Activated naive CD8-positive, alpha-beta T cell treated with anti-CD3 and anti-CD28 coated beads, Interleukin-2, amount 10 ng/mL, durations not matched to agents 7 days and 5 days (primary cell): Measurements from ENCODE around the gene SIAH2. TPM values are rescaled to one million over a fixed set of nuclear protein-coding genes. Genes with fewer than 3 reads are reported as not detected.

ENCODE experiments used
- ATAC-seq: fragments of 150-1000 bp; cut with Tn5 transposase; one replicate; pipeline ENCODE4 v1.10.0; 2021; ENCODE audit warnings: low read depth, moderate library complexity
- POLR2A ChIA-PET: fragments of 350-600 bp; sonication (Branson Sonifier 250); formaldehyde crosslinking; loops from one replicate; lab custom pipeline; 2021; ENCODE audit warnings: antibody characterized with exemption; lab: Charles Lee
- DNase-seq: peaks from one replicate; pipeline ENCODE4 v3.0.0; 2021
- H3K27ac Mint-ChIP-seq: one replicate; pipeline ENCODE4 v1.8.0; 2022; ENCODE audit warnings: mild to moderate bottlenecking, mixed read lengths
- H3K27me3 Mint-ChIP-seq: one replicate; pipeline ENCODE4 v1.8.0; 2022; ENCODE audit warnings: mild to moderate bottlenecking, moderate library complexity, mixed read lengths
- H3K36me3 Mint-ChIP-seq: one replicate; pipeline ENCODE4 v1.8.0; 2021; ENCODE audit warnings: mild to moderate bottlenecking, mixed read lengths
- H3K4me1 Mint-ChIP-seq: one replicate; pipeline ENCODE4 v1.8.0; 2021; ENCODE audit warnings: mixed read lengths
- H3K4me3 Mint-ChIP-seq: one replicate; pipeline ENCODE4 v1.8.0; 2022; ENCODE audit warnings: mild to moderate bottlenecking, moderate library complexity, mixed read lengths
- H3K9me3 Mint-ChIP-seq: one replicate; pipeline ENCODE4 v1.8.0; 2021; ENCODE audit warnings: mixed read lengths
- total RNA-seq, 2 experiments: library from RNA; stranded (reverse); gene quantifications; one replicate each; pipeline ENCODE4 v1.2.3, GENCODE V29; 2021

Gene SIAH2
- total RNA-seq, 2 experiments from 2014 or later, result 28.3 TPM

GRCh38 chr3:150765949-150766720, 3.2 kb upstream of the SIAH2 start:
- Mint-ChIP-seq H3K36me3 (peaks cover 5% of the 10 kb centered on the region), H3K27ac (no peak overlapping the region), H3K4me3 (no peak overlapping the region), H3K27me3 (peaks cover 3% of the 10 kb centered on the region), H3K9me3 (no peaks in the 10 kb centered on the region), H3K4me1 (peaks cover 21% of the 10 kb centered on the region)
- DNase-seq, result no peak
- no peak for ATAC-seq
- POLR2A ChIA-PET, result interaction anchor here (0.7 to 6.8 kb wide), 2 partner anchors 222 to 1128 kb away, joined by 3 to 85 read pairs; partner anchors contain the start of genes EIF2A and SERP1

GRCh38 chr3:150764967-150765366, 2.0 kb upstream of the SIAH2 start:
- Mint-ChIP-seq H3K27me3 (no peaks in the 10 kb centered on the region), H3K4me1 (peaks cover 24% of the 10 kb centered on the region), H3K9me3 (no peaks in the 10 kb centered on the region), H3K4me3 (peak overlapping the region; percentile 99), H3K27ac (no peak overlapping the region), H3K36me3 (peaks cover 8% of the 10 kb centered on the region)
- DNase-seq (no peak), ATAC-seq (no peak)
- POLR2A ChIA-PET, result interaction anchor here (3.4 to 6.8 kb wide), 5 partner anchors 12 to 356 kb away, joined by 23 to 85 read pairs (median 51); partner anchors contain the start of genes EIF2A, ERICH6, SELENOT and SERP1

DNA sequence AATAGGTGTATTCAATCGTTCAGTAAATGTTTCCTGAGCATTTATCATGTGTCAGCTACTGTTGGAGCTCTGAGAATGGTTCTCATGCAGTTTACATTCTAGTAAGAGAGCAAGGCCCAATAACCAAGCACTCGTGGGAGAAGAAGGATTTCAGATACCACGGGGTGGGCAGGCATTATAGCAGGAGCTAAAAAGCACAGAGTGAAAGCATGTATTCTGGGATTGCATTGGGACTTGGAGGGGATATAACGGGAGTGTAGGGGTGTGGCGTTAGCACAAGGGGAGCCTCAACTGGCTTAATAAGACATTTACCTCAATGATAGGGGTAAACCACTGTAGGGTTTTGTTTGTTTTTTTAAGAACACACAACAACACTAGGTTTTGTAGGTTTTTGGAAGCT, 1.6 kb upstream of the SIAH2 start:
- H3K9me3 Mint-ChIP-seq, result no peaks in the 10 kb centered on the region
- peaks cover 8% of the 10 kb centered on the region for H3K36me3 Mint-ChIP-seq
- no peak for DNase-seq
- H3K27me3 Mint-ChIP-seq, result no peaks in the 10 kb centered on the region
- no peak overlapping the region for H3K27ac Mint-ChIP-seq
- peaks cover 28% of the 10 kb centered on the region for H3K4me1 Mint-ChIP-seq
- POLR2A ChIA-PET, result interaction anchor here (1.3 to 6.8 kb wide), 8 partner anchors 11 to 356 kb away, joined by 3 to 85 read pairs (median 34); partner anchors contain the start of genes EIF2A, ERICH6, SELENOT and SERP1
- peak overlapping the region; percentile 99 for H3K4me3 Mint-ChIP-seq
- no peak for ATAC-seq

DNA sequence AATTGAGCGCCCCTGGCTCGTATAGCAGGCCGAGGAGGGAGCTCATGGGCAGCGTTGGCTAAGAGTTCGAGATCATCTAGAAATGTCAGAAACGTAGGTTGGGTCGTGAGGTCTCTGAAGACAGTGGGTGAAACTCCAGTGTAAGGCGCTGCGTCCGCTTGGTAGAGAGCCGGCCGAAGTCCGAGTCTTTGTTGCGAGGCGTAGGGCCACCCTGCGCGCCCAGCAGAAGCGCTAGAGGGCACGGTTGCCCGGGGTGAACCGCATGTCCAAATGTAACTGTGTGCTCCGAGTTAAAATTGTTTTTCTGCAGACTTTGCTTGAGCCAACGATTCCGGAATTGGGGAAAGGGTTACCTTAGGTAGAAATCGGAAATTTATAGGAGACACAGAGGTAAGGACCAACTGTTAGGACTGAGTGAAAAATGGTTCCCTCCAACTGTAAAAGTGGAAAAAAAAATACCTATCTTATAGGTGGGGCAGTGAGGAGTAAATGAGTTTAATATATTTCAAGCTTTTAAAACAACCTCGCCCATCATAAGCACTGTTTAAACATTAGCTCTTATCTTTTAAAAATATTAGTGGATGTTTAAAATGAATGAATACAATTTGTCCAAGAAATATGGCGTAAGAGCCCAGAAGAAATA, 993 bp upstream of the SIAH2 start:
- Mint-ChIP-seq H3K9me3 (no peaks in the 10 kb centered on the region), H3K36me3 (peaks cover 8% of the 10 kb centered on the region), H3K4me1 (peaks cover 30% of the 10 kb centered on the region), H3K27ac (peak overlapping the region; percentile 99), H3K27me3 (no peaks in the 10 kb centered on the region), H3K4me3 (peak overlapping the region; percentile 99)
- POLR2A ChIA-PET, result interaction anchor here (0.6 to 6.8 kb wide), 29 partner anchors 10 to 517 kb away, joined by 3 to 85 read pairs (median 5); partner anchors contain the start of genes EIF2A, ERICH6, GPR171 and SELENOT
- peak; percentile 10 for ATAC-seq
- DNase-seq, result no peak

DNA sequence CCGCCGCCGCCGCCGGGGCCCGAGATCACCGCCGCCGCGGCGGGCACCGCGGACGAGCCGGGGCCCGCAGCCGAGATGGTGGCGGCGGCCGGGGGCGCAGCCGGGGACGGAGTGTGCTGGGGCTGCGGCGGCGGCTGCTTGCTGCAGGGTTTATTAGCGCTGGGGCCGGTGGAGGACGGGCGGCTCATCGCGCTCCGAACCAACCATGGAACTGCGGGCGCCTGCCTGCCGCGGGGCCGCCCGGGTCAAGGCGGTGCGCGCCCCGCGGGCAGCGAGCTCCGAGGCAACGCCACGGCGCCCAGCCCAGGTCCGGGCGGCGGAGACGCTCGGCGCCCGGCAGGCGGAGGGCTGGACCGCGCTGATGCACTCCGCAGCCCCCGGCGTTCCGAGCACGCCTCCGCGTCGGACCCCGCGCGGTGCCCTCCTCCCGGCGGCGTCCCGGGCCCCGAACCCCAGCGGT, 277 bp downstream of the SIAH2 start:
- no peak for DNase-seq
- Mint-ChIP-seq H3K27me3 (no peaks in the 10 kb centered on the region), H3K4me3 (peak overlapping the region; percentile 18), H3K9me3 (no peaks in the 10 kb centered on the region), H3K27ac (no peak overlapping the region), H3K4me1 (peaks cover 38% of the 10 kb centered on the region), H3K36me3 (peaks cover 15% of the 10 kb centered on the region)
- POLR2A ChIA-PET, result interaction anchor here (0.6 to 6.8 kb wide), 30 partner anchors 10 to 1481 kb away, joined by 3 to 85 read pairs (median 6); partner anchors contain the start of genes EIF2A, ERICH6, GPR171 and SELENOT
- ATAC-seq, result no peak

GRCh38 chr3:150761831-150762661, 923 bp downstream of the SIAH2 start:
- peaks cover 43% of the 10 kb centered on the region for H3K4me1 Mint-ChIP-seq
- peak overlapping the region; percentile 98 for H3K27ac Mint-ChIP-seq
- H3K9me3 Mint-ChIP-seq, result no peaks in the 10 kb centered on the region
- peak overlapping the region; percentile 94 for H3K4me3 Mint-ChIP-seq
- POLR2A ChIA-PET, result interaction anchor here (0.6 to 6.8 kb wide), 27 partner anchors 9 to 1482 kb away, joined by 3 to 85 read pairs (median 6); partner anchors contain the start of genes EIF2A, ERICH6, GPR171 and SELENOT
- H3K36me3 Mint-ChIP-seq, result peaks cover 16% of the 10 kb centered on the region
- ATAC-seq, result no peak
- peak; percentile 62 for DNase-seq
- H3K27me3 Mint-ChIP-seq, result no peaks in the 10 kb centered on the region

- H3K4me3 Mint-ChIP-seq, result peak overlapping the region; percentile 94
- POLR2A ChIA-PET, result interaction anchor here (0.9 to 6.8 kb wide), 6 partner anchors 22 to 352 kb away, joined by 3 to 85 read pairs (median 48); partner anchors contain the start of genes EIF2A, ERICH6, SELENOT and SERP1
- peaks cover 24% of the 10 kb centered on the region for H3K36me3 Mint-ChIP-seq
- DNase-seq (no peak), ATAC-seq (no peak)
- peaks cover 39% of the 10 kb centered on the region for H3K4me1 Mint-ChIP-seq
- H3K9me3 Mint-ChIP-seq, result no peaks in the 10 kb centered on the region
- H3K27me3 Mint-ChIP-seq, result no peaks in the 10 kb centered on the region
- H3K27ac Mint-ChIP-seq, result peak overlapping the region; percentile 98
These were observed 2.4 kb downstream of the SIAH2 start for GRCh38 chr3:150760431-150761200.

- Mint-ChIP-seq H3K4me3 (peak overlapping the region; percentile 94), H3K27me3 (no peaks in the 10 kb centered on the region), H3K27ac (peak overlapping the region; percentile 98), H3K9me3 (no peaks in the 10 kb centered on the region), H3K36me3 (peaks cover 26% of the 10 kb centered on the region), H3K4me1 (peaks cover 37% of the 10 kb centered on the region)
- no peak for DNase-seq
- POLR2A ChIA-PET, result interaction anchor here (0.9 to 6.8 kb wide), 5 partner anchors 22 to 351 kb away, joined by 3 to 85 read pairs (median 51); partner anchors contain the start of genes EIF2A, ERICH6, SELENOT and SERP1
- ATAC-seq, result no peak
These were observed 3.0 kb downstream of the SIAH2 start for GRCh38 chr3:150759947-150760346.

DNA sequence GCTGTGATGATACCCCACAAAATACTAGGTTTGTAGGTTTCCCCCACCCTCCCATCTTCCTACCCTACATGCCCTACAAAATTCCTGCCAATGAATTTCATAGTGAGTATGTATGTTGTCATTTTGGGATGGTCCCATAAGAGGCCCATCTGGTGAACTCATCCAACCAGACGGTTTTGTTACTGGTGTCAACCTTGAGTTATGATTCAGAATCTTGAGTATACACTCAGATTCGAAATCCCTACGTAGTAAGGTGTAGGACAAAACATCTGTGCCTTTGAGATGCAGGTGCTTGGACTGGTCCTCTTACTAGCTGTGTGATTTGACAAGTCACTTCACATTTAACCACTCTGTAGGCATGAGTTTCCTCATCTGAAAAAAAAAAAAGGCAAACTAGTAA, 3.6 kb downstream of the SIAH2 start:
- Mint-ChIP-seq H3K9me3 (no peaks in the 10 kb centered on the region), H3K36me3 (peaks cover 30% of the 10 kb centered on the region), H3K4me3 (peak overlapping the region; percentile 94), H3K27me3 (no peaks in the 10 kb centered on the region), H3K27ac (peak overlapping the region; percentile 98), H3K4me1 (peaks cover 32% of the 10 kb centered on the region)
- DNase-seq (no peak), ATAC-seq (no peak)
- POLR2A ChIA-PET, result interaction anchor here (5.5 to 6.8 kb wide), 2 partner anchors 156 to 215 kb away, joined by 51 to 85 read pairs; partner anchors contain the start of genes EIF2A, SELENOT and SERP1

- no peak overlapping the region for H3K4me3 Mint-ChIP-seq
- ATAC-seq (no peak), DNase-seq (no peak)
- H3K36me3 Mint-ChIP-seq, result peaks cover 41% of the 10 kb centered on the region
- H3K4me1 Mint-ChIP-seq, result peaks cover 38% of the 10 kb centered on the region
- no peaks in the 10 kb centered on the region for H3K9me3 Mint-ChIP-seq
- POLR2A ChIA-PET, result no interaction called here
- H3K27me3 Mint-ChIP-seq, result no peaks in the 10 kb centered on the region
- no peak overlapping the region for H3K27ac Mint-ChIP-seq
These were observed 5.2 kb downstream of the SIAH2 start for GRCh38 chr3:150757768-150758167.

GRCh38 chr3:150757364-150757763, 5.6 kb downstream of the SIAH2 start:
- H3K27me3 Mint-ChIP-seq, result no peaks in the 10 kb centered on the region
- no peak overlapping the region for H3K27ac Mint-ChIP-seq
- no peak for DNase-seq
- POLR2A ChIA-PET, result no interaction called here
- H3K9me3 Mint-ChIP-seq, result no peaks in the 10 kb centered on the region
- peaks cover 43% of the 10 kb centered on the region for H3K36me3 Mint-ChIP-seq
- H3K4me3 Mint-ChIP-seq, result no peak overlapping the region
- H3K4me1 Mint-ChIP-seq, result peaks cover 40% of the 10 kb centered on the region
- ATAC-seq, result no peak
